Muscle of arm (tissue), 12 donors: ENCODE data around the gene WDTC1. TPM values are rescaled to one million over a fixed set of nuclear protein-coding genes. Genes with fewer than 3 reads are reported as not detected.
"Not testable (repeated sequence)": the region's sequence is repeated elsewhere in the genome, so short reads cannot be mapped to it uniquely, and the experiment has no call there.

Source experiments
- DNase-seq: peaks from one replicate; pipeline ENCODE4 v3.0.0-alpha.2; 2013
- polyA plus RNA-seq, 12 donors: library from polyadenylated mRNA; unstranded; fragments of 120-200 nt; gene quantifications; one replicate each; pipeline ENCODE4 v1.2.1, GENCODE V29; 2013; ENCODE audit not compliant: insufficient read length in 12 of 12

Gene WDTC1
- polyA plus RNA-seq, 12 donors, result 23.0 to 35.5 (median 28.9) TPM; not detected in 1

GRCh38 chr1:27238032-27238431 is 3.6 kb downstream of the WDTC1 start:
- DNase-seq, result no peak

- no peak for DNase-seq
Measured at GRCh38 chr1:27241677-27242076, 7.2 kb downstream of the WDTC1 start.

- not testable (repeated sequence) for DNase-seq
Measured at GRCh38 chr1:27243665-27244064, 9.2 kb downstream of the WDTC1 start.

- DNase-seq, result no peak
Measured at GRCh38 chr1:27246194-27246593, 11.8 kb downstream of the WDTC1 start.

- no peak for DNase-seq
Measured at GRCh38 chr1:27253596-27253995, 19.2 kb downstream of the WDTC1 start.

GRCh38 chr1:27255136-27255535 is 20.7 kb downstream of the WDTC1 start:
- no peak for DNase-seq

GRCh38 chr1:27257155-27257554 is 22.7 kb downstream of the WDTC1 start:
- no peak for DNase-seq

- DNase-seq, result no peak
Measured at GRCh38 chr1:27258598-27258997, 24.2 kb downstream of the WDTC1 start.

GRCh38 chr1:27267153-27267552 is 32.7 kb downstream of the WDTC1 start:
- no peak for DNase-seq

- DNase-seq, result no peak
Measured at GRCh38 chr1:27269276-27269675, 34.8 kb downstream of the WDTC1 start.

GRCh38 chr1:27274204-27274603 is 39.8 kb downstream of the WDTC1 start:
- DNase-seq, result no peak

- DNase-seq, result no peak
Measured at GRCh38 chr1:27275696-27276095, 41.3 kb downstream of the WDTC1 start.

GRCh38 chr1:27284425-27285273 is 50.2 kb downstream of the WDTC1 start:
- peak; percentile 86 for DNase-seq

- no peak for DNase-seq
Measured at GRCh38 chr1:27285274-27285660, 50.8 kb downstream of the WDTC1 start.

GRCh38 chr1:27285821-27286220 is 51.4 kb downstream of the WDTC1 start:
- DNase-seq, result not testable (repeated sequence)

GRCh38 chr1:27289125-27289524 is 54.7 kb downstream of the WDTC1 start:
- not testable (repeated sequence) for DNase-seq

- no peak for DNase-seq
Measured at GRCh38 chr1:27290581-27290980, 56.1 kb downstream of the WDTC1 start.

- no peak for DNase-seq
Measured at GRCh38 chr1:27292106-27292505, 57.7 kb downstream of the WDTC1 start.

GRCh38 chr1:27293915-27294314 is 59.5 kb downstream of the WDTC1 start:
- no peak for DNase-seq

GRCh38 chr1:27296773-27297291 is 62.4 kb downstream of the WDTC1 start:
- peak; percentile 65 for DNase-seq

- DNase-seq, result no peak
Measured at GRCh38 chr1:27297903-27298302, 63.5 kb downstream of the WDTC1 start.

- DNase-seq, result no peak
Measured at GRCh38 chr1:27298632-27299384, 64.4 kb downstream of the WDTC1 start.
